LNCaP clone FGC (cell line): ENCODE data around the gene EPB41L2.
"Not testable (repeated sequence)": the region's sequence is repeated elsewhere in the genome, so short reads cannot be mapped to it uniquely, and the experiment has no call there.

Experiments used
- DNase-seq: peaks from one replicate; pipeline ENCODE4 v3.0.0-alpha.2; 2011; ENCODE audit warnings: low read depth
- H3K4me3 ChIP-seq: 2 replicates; pipeline ENCODE4 v1.5.1; 2011; ENCODE audit warnings: mild to moderate bottlenecking, low read depth, low read length, control low read depth
- TF ChIP-seq, protein P1 (sequence below): IDR thresholded peaks from 2 replicates; pipeline ENCODE4 v1.5.1; 2012; ENCODE audit warnings: mild to moderate bottlenecking; ENCODE audit not compliant: control insufficient read depth, insufficient read depth; ENCODE audit errors: extremely low read depth

The EPB41L2 gene

DNA sequence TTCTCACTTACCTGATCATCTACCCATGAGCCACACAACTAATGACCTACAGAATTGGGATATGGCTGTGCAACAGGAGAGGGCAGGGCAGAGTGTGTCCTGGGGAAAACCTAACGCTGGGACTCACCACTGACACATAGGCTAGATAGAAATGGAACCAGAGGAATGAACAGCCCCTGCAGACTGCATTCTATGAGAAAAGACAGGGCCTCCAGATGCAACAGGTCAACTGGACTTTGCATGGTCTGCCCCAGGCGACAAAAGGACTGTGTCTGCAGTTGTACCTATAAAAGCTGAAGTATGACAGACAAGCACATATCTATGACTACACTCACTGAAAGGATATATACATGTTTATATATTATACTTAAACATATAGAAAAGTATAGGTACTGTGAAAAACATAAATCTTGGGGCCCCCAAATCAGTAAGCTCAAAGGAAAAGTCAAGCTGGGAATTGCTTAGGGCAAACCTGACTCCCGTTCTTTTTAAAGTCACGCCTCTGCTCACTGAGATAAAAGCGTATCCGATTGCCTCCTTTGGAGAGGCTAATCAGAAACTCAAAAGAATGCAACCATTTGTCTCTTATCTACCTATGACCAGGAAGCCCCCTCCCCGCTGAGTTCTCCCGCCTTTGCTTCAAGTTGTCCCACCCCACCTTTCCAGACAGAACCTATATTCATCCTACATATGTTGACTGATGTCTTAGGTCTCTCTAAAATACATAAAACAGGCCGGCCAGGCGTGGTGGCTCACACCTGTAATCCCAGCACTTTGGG lies 68.5 kb downstream of the EPB41L2 start:
- TF ChIP-seq, protein P1, sequence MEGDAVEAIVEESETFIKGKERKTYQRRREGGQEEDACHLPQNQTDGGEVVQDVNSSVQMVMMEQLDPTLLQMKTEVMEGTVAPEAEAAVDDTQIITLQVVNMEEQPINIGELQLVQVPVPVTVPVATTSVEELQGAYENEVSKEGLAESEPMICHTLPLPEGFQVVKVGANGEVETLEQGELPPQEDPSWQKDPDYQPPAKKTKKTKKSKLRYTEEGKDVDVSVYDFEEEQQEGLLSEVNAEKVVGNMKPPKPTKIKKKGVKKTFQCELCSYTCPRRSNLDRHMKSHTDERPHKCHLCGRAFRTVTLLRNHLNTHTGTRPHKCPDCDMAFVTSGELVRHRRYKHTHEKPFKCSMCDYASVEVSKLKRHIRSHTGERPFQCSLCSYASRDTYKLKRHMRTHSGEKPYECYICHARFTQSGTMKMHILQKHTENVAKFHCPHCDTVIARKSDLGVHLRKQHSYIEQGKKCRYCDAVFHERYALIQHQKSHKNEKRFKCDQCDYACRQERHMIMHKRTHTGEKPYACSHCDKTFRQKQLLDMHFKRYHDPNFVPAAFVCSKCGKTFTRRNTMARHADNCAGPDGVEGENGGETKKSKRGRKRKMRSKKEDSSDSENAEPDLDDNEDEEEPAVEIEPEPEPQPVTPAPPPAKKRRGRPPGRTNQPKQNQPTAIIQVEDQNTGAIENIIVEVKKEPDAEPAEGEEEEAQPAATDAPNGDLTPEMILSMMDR = no peak
- DNase-seq = no peak
- no peak overlapping the region for H3K4me3 ChIP-seq

DNA sequence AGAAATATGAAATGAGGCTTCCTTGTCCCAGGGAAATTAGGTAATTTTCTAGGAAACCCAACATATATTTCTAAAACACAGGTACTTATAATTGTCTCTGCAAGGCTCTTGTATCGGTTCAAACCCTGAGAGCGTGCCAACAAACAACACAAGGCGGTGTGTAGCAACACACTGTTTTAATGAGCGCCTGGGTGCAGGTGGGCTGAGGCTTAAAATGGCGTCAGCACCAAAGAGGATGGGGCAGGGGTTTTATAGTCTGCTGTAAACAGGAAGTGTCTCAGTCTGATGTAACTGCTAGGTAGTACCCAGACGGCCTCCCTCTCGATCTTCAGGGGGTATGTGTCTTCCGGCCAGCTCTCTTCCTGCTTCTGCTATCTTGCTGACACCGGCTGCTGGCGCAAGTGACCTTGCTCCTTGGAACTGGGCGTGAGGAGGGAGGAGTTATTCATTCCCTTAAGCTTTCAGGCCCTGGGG lies 69.7 kb downstream of the EPB41L2 start:
- TF ChIP-seq, protein P1 = no peak
- no peak overlapping the region for H3K4me3 ChIP-seq
- no peak for DNase-seq

DNA sequence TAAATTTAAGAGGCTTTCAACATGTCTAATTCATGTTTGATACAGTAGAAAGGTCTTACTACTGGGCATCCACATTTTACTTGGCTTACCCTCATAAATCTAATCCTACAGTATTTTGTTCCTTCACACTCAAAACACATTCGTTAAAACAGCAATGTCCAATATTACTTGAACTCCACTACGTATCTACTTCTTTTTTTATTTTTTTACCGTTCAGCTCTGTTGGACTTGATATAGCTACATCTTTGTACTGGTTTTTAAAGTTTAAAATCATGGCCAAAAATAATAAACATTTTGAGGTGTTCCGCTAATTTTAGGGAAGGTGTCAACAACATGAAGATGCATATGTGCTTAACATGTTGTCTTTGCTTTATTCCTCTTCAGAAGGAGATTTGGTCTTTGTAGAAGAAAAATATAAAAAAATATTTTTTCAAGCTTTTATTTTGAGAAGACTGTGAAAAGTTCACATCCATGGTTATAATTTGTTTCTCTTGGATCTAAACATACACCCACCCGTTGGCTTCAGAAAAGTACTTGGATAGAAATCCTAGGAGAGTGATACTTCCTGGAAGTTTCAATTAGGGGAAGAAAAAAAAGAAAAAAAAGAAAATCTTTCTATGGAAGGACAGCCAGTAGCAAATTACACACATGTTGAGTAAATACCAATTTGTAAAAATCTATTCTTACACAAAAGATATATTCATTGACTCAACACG lies 71.5 kb downstream of the EPB41L2 start:
- no peak overlapping the region for H3K4me3 ChIP-seq
- no peak for DNase-seq
- TF ChIP-seq, protein P1 = no peak

DNA sequence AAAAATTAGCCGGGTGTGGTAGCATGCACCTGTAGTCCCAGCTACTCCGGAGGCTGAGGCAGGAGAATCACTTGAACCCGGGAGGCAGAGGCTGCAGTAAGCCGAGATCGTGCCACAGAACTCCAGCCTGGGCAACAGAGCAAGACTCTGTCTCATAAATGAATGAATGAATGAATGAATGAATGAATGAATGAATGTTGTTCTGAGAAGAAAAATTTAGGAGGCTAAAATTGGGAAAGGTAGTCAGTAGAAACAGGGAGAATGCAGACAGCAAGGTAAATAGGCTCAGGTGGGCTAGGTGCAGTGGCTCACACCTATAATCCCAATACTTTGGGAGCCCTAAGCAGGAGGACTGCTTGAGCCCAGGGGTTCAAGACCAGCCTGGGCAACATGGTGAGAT lies 75.5 kb downstream of the EPB41L2 start:
- not testable (repeated sequence) for H3K4me3 ChIP-seq, DNase-seq

DNA sequence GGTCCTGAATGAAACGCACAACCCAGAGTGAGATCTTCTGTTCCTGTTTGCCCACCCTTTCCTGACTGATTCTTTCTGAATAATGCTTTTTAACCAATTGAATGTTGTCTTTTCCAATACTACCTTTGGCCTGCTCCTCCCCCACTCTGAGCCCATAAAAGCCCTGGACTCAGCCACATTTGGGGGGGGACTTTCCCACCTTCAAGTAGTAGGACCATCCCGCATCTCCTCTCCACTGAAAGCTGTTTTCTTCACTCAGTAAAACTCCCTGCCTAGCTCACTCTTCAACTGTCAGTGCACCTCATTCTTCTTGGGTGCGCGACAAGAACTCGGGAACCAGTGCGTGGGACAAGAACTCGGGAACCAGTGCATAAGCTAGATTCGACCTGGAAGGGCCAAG lies 77.9 kb downstream of the EPB41L2 start:
- TF ChIP-seq, protein P1 = no peak
- DNase-seq = no peak
- no peak overlapping the region for H3K4me3 ChIP-seq

DNA sequence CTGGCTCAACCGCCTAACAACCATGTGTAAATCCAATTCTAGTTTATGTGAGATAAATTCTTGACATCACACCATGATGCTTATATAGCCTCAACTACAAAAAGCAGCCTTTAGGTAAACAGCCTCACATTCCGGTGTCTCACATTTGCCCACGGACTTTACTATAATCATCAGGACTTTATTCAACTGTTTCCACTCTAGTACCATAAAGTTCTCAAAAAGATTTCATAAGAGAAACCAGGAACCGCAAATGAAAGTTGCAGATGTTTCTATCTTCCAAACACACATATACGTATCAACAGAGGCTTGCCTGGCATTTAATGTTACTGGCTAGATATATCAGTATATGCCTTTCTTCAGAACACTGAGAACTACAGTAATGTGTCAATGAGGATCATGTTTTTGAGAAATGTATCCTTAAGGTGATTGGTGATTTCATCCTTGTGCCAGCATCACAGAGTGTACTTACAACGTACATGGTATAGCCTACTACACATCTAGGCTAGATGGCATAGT lies 80.0 kb downstream of the EPB41L2 start:
- no peak overlapping the region for H3K4me3 ChIP-seq
- no peak for DNase-seq
- TF ChIP-seq, protein P1 = no peak

DNA sequence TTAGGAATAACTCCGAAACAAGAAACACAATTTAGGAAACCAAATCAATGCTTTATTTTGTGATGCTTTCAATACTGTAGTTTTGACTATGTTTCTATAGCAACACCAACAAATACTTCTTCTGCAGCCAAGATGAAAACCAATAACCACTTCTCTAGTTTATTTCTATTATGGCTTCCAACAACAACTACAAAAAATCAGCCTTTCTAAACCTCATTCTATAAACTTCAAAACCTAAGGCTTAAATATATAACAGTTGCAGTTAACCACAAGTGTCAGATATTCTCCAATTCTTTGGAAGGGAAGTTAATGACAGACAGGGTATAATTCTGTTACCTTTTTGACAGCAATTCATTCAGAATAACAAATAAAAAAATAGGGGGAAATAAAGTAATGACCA lies 80.9 kb downstream of the EPB41L2 start:
- H3K4me3 ChIP-seq = no peak overlapping the region
- TF ChIP-seq, protein P1 = no peak
- no peak for DNase-seq
